HepG2 (cell line): Measurements from ENCODE around the gene EFS. TPM values are rescaled to one million over a fixed set of nuclear protein-coding genes. Genes with fewer than 3 reads are reported as not detected.

Experiments
- ATAC-seq: fragments of 200-7000 bp; cut with Tn5 transposase; 3 replicates; pipeline ENCODE4 v1.9.1; 2020; ENCODE audit warnings: mild to moderate bottlenecking, moderate library complexity
- BruUV-seq: library from RNA; stranded (reverse); fragments of 400-500 nt; replicated peaks from 2 replicates; lab custom pipeline; 2021; lab: Mats Ljungman, UMichigan
- CTCF ChIA-PET: fragments of 300-600 bp; formaldehyde crosslinking; extraction: SDS; loops from one replicate; lab custom pipeline; 2021; ENCODE audit warnings: low total read pairs, inconsistent platforms, low intra/inter-chr PET ratio; lab: Yijun Ruan, JAX
- POLR2A ChIA-PET: fragments of 350-600 bp; sonication (Branson Sonifier 250); formaldehyde crosslinking; loops from one replicate; lab custom pipeline; 2020; ENCODE audit warnings: antibody characterized with exemption, inconsistent platforms; lab: Yijun Ruan, JAX
- DNase-seq: peaks from one replicate; pipeline ENCODE4 v3.0.0-alpha.2; 2015; ENCODE audit warnings: low spot score
- FAIRE-seq: peaks from 3 replicates; lab custom pipeline; 2011; peaks lifted over from hg19 to GRCh38; lab: Jason Lieb, UNC
- H2AFZ ChIP-seq: one replicate; pipeline ENCODE4 v1.6.1; 2011; ENCODE audit warnings: low read length, inconsistent platforms
- H3K27ac ChIP-seq: fragments of 300-600 bp; 3 replicates; pipeline ENCODE4 v1.8.0; 2011; ENCODE audit warnings: mixed run types, mild to moderate bottlenecking, mixed read lengths, low read length, inconsistent platforms; ENCODE audit not compliant: insufficient read depth; ENCODE audit errors: extremely low read length
- H3K27me3 ChIP-seq, 2 experiments: fragments of 200-600 bp in 1 of 2; 2 replicates in 1 of 2; 3 replicates in 1 of 2; pipeline versions ENCODE4 v1.6.0 to v1.8.0; 2011; ENCODE audit warnings: low read length in 2 of 2, mild to moderate bottlenecking in 2 of 2, moderate library complexity in 2 of 2, inconsistent platforms in 1 of 2; ENCODE audit not compliant: insufficient read depth in 2 of 2, control insufficient read depth in 1 of 2
- H3K36me3 ChIP-seq, 2 experiments: fragments of 200-600 bp in 1 of 2; replicated peaks in 1 of 2; 2 replicates in 1 of 2; 3 replicates in 1 of 2; pipeline versions ENCODE4 v1.5.1 to v1.8.0; 2011; ENCODE audit warnings: low read length in 2 of 2, inconsistent platforms in 1 of 2; ENCODE audit not compliant: insufficient read depth in 2 of 2, control insufficient read depth in 1 of 2
- H3K4me1 ChIP-seq: 2 replicates; pipeline ENCODE4 v1.5.1; 2012; ENCODE audit warnings: low read length, inconsistent platforms; ENCODE audit not compliant: insufficient read depth
- H3K4me2 ChIP-seq: 2 replicates; pipeline ENCODE4 v1.6.0; 2011; ENCODE audit warnings: low read depth, low read length, inconsistent platforms
- H3K4me3 ChIP-seq, 3 experiments: fragments of 200-600 bp in 1 of 3; sonication (generic), shearing (Covaris generic) in 1 of 3; replicated peaks in 1 of 3; 2 replicates each; pipeline ENCODE4 v1.5.1; 2011 to 2016; ENCODE audit warnings: low read length in 3 of 3, inconsistent platforms in 2 of 3, low read depth in 2 of 3, mild to moderate bottlenecking in 2 of 3, control low read depth in 1 of 3, mixed read lengths in 1 of 3; ENCODE audit not compliant: insufficient read depth in 1 of 3
- H3K79me2 ChIP-seq: one replicate; pipeline ENCODE4 v1.6.1; 2011; ENCODE audit warnings: low read length, inconsistent platforms; ENCODE audit not compliant: insufficient read depth
- H3K9ac ChIP-seq: 2 replicates; pipeline ENCODE4 v1.6.0; 2011; ENCODE audit warnings: mild to moderate bottlenecking, low read depth, low read length, inconsistent platforms; ENCODE audit not compliant: insufficient read depth
- H3K9me3 ChIP-seq: 2 replicates; pipeline ENCODE4 v1.5.1; 2012; ENCODE audit warnings: mild to moderate bottlenecking, low read length
- H4K20me1 ChIP-seq: 2 replicates; pipeline ENCODE4 v1.6.0; 2011; ENCODE audit warnings: inconsistent platforms, mild to moderate bottlenecking, low read length, moderate library complexity; ENCODE audit not compliant: insufficient read depth
- ATM ChIP-seq: fragments of 450-650 bp; IDR thresholded peaks from 2 replicates; pipeline ENCODE4 v1.7.1; 2017; ENCODE audit warnings: mild to moderate bottlenecking, borderline replicate concordance
- CC2D1A ChIP-seq: sonication (generic); formaldehyde crosslinking; IDR thresholded peaks from 2 replicates; pipeline ENCODE4 v1.8.1; 2023; ENCODE audit warnings: mild to moderate bottlenecking, missing genetic modification reagents
- ELF1 ChIP-seq: sonication (generic); formaldehyde crosslinking; IDR thresholded peaks from 2 replicates; pipeline ENCODE4 v1.4.0; 2020; ENCODE audit warnings: missing genetic modification reagents
- HOXA7 ChIP-seq: sonication (generic); formaldehyde crosslinking; IDR thresholded peaks from 2 replicates; pipeline ENCODE4 v1.8.1; 2022; ENCODE audit warnings: mild to moderate bottlenecking, missing genetic modification reagents, moderate library complexity
- JDP2 ChIP-seq: sonication (generic); formaldehyde crosslinking; IDR thresholded peaks from 2 replicates; pipeline ENCODE4 v1.8.1; 2022; ENCODE audit warnings: missing genetic modification reagents, borderline replicate concordance
- MED13 ChIP-seq: sonication (generic); formaldehyde crosslinking; IDR thresholded peaks from 2 replicates; pipeline ENCODE4 v1.5.0; 2020; ENCODE audit warnings: missing genetic modification reagents
- MLX ChIP-seq: IDR thresholded peaks from 2 replicates; pipeline ENCODE4 v1.6.1; 2016
- ZBED4 ChIP-seq: sonication (generic); formaldehyde crosslinking; IDR thresholded peaks from 2 replicates; pipeline ENCODE4 v1.4.0; 2020; ENCODE audit warnings: missing genetic modification reagents, borderline replicate concordance
- ZNF556 ChIP-seq: sonication (generic); formaldehyde crosslinking; IDR thresholded peaks from 2 replicates; pipeline ENCODE4 v1.4.0; 2020; ENCODE audit warnings: mild to moderate bottlenecking, missing genetic modification reagents, borderline replicate concordance
- ZNF780A ChIP-seq: sonication (generic); formaldehyde crosslinking; IDR thresholded peaks from 2 replicates; pipeline ENCODE4 v1.8.0; 2022; ENCODE audit warnings: mild to moderate bottlenecking, missing genetic modification reagents, moderate library complexity
- WGBS: methylation state at CpG from one replicate; pipeline ENCODE4 v1.1.6; 2017; ENCODE audit warnings: low lambda C conversion rate; 5-methylcytosine and 5-hydroxymethylcytosine counted together
- in situ Hi-C: cut with HindIII; loops from 2 replicates; pipeline ENCODE4 v1.10.0; 2017; ENCODE audit warnings: low pct_unique_long_range_greater_than_20kb; ENCODE audit not compliant: extremely low pct_ligation_motif_present
- intact Hi-C: fragments of 100-400 bp; cut with micrococcal nuclease; formaldehyde crosslinking; loops from one replicate; pipeline ENCODE4 v1.10.0; 2022; ENCODE audit not compliant: unreplicated experiment
- polyA plus RNA-seq, 8 experiments: library from polyadenylated mRNA; depleted of rRNA in 3 of 8; stranded (reverse) in 7 of 8; unstranded in 1 of 8; fragments of >200 nt; fragmentation: Illumina TruSeq in 4 of 8; extraction: Trizol in 4 of 8; gene quantifications; 2 replicates each; pipeline versions ENCODE4 v1.2.1 to v1.2.3, GENCODE V29; 2011 to 2016; ENCODE audit warnings: low read depth in 4 of 8, missing spikeins in 1 of 8, mixed read lengths in 1 of 8; ENCODE audit not compliant: insufficient read depth in 1 of 8
- total RNA-seq, 5 experiments: library from RNA; depleted of rRNA; stranded (reverse); fragments of >200 nt; fragmentation: Illumina TruSeq; extraction: Trizol; gene quantifications; 2 replicates each; pipeline ENCODE4 v1.2.3, GENCODE V29; 2016; ENCODE audit warnings: low read depth in 1 of 5
- TF ChIP-seq, protein P1 (sequence below): sonication (generic); formaldehyde crosslinking; IDR thresholded peaks from 2 replicates; pipeline ENCODE4 v1.5.1; 2020; ENCODE audit warnings: mild to moderate bottlenecking, missing genetic modification reagents, moderate library complexity
- TF ChIP-seq, protein P2 (sequence below): sonication (generic); formaldehyde crosslinking; IDR thresholded peaks from 2 replicates; pipeline ENCODE4 v1.9.0; 2022; ENCODE audit warnings: low read depth, missing genetic modification reagents

Gene EFS
- total and polyA plus RNA-seq, 2 of the 13 experiments (the other 11 are each of a cell fraction or from before 2014, with no cell fraction given): not detected

- Histone ChIP-seq H3K27ac (no peak overlapping the region), H3K4me1 (peaks cover 30% of the 10 kb centered on the region), H3K9me3 (no peaks in the 10 kb centered on the region), H3K4me2 (no peak overlapping the region), H3K4me3 (no peak overlapping the region), H3K9ac (no peak overlapping the region), H3K79me2 (no peaks in the 10 kb centered on the region), H2AFZ (no peak overlapping the region), H4K20me1 (no peaks in the 10 kb centered on the region), H3K36me3 (no peaks in the 10 kb centered on the region), H3K27me3 (peaks cover 44 to 93% of the 10 kb centered on the region in 2 experiments)
- DNase-seq (no peak), ATAC-seq (peak; percentile 58), FAIRE-seq (no peak)
- 29% methylated on average over 3 of the region's 3 CpGs for WGBS
- TF ChIP-seq CC2D1A (CRISPR knock-in tag) (0 out of 2 replicates have a peak, but pooled peaks have one; percentile 29), ZNF780A (CRISPR knock-in tag) (no peak), ELF1 (CRISPR knock-in tag) (no peak), MLX (CRISPR knock-in tag) (no peak), ZBED4 (CRISPR knock-in tag) (no peak), MED13 (no peak), ZNF556 (CRISPR knock-in tag) (0 out of 2 replicates have a peak, but pooled peaks have one; percentile 2), ATM (no peak), HOXA7 (CRISPR knock-in tag) (0 out of 2 replicates have a peak, but pooled peaks have one; percentile 54), JDP2 (CRISPR knock-in tag) (no peak)
- TF ChIP-seq, protein P1, sequence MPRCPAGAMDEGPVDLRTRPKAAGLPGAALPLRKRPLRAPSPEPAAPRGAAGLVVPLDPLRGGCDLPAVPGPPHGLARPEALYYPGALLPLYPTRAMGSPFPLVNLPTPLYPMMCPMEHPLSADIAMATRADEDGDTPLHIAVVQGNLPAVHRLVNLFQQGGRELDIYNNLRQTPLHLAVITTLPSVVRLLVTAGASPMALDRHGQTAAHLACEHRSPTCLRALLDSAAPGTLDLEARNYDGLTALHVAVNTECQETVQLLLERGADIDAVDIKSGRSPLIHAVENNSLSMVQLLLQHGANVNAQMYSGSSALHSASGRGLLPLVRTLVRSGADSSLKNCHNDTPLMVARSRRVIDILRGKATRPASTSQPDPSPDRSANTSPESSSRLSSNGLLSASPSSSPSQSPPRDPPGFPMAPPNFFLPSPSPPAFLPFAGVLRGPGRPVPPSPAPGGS (CRISPR knock-in tag): no peak
- TF ChIP-seq, protein P2, sequence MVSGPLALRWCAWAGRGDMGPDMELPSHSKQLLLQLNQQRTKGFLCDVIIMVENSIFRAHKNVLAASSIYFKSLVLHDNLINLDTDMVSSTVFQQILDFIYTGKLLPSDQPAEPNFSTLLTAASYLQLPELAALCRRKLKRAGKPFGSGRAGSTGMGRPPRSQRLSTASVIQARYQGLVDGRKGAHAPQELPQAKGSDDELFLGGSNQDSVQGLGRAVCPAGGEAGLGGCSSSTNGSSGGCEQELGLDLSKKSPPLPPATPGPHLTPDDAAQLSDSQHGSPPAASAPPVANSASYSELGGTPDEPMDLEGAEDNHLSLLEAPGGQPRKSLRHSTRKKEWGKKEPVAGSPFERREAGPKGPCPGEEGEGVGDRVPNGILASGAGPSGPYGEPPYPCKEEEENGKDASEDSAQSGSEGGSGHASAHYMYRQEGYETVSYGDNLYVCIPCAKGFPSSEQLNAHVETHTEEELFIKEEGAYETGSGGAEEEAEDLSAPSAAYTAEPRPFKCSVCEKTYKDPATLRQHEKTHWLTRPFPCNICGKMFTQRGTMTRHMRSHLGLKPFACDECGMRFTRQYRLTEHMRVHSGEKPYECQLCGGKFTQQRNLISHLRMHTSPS (CRISPR knock-in tag): no peak
- intact Hi-C loops (no loop called here), in situ Hi-C loops (no loop called here)
- CTCF ChIA-PET: interaction anchor here (1.6 kb wide), 1 partner anchor 22 kb away, joined by 4 read pairs; no protein-coding TSS in a partner anchor
- BruUV-seq: no TSS peak
- POLR2A ChIA-PET: no interaction called here
Measured at GRCh38 chr14:23358042-23358441, 6.9 kb downstream of the EFS start.
